ENCODE measurements around the gene OTULIN. TPM values are rescaled to one million over a fixed set of nuclear protein-coding genes. Genes with fewer than 3 reads are reported as not detected.

Gene OTULIN
- total RNA-seq, 4 donors from 2014 or later, result 28.3 to 55.0 (median 30.3) TPM

DNA sequence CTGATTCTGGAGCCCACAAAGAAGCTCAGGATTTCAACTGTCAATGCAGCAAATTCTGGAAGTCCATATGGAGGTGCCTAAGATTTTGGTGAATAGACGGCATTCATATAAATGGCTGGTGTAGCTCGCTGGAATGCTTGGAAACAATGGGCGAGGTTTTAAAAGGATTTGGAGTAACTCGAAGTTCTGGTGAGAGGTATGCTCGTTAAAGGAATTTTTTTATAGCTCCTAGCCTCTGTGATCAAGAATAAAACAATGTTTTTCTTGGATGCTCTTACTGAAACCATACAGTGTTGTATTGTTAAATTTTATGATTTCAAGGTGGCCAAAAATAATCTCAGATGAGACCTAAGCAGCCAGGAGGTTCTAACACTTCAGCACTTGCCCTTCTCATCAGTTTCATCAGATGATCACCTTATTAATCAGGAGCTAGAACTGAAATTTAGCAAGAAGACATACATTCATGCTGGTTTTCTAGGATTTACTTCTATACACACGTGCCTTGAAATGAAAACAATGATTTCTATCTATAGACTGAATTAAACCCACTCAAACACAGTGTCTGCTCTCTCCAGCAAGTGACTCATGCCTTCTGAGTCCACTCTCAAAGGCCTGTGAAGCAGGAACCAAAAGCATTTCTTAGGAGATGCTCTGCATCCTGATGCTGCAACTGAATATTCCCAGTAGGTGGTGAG is 79.2 kb downstream of the OTULIN start:
- DNase-seq (ENCODE audit: low spot score), result no peak
- TF ChIP-seq, protein P1, sequence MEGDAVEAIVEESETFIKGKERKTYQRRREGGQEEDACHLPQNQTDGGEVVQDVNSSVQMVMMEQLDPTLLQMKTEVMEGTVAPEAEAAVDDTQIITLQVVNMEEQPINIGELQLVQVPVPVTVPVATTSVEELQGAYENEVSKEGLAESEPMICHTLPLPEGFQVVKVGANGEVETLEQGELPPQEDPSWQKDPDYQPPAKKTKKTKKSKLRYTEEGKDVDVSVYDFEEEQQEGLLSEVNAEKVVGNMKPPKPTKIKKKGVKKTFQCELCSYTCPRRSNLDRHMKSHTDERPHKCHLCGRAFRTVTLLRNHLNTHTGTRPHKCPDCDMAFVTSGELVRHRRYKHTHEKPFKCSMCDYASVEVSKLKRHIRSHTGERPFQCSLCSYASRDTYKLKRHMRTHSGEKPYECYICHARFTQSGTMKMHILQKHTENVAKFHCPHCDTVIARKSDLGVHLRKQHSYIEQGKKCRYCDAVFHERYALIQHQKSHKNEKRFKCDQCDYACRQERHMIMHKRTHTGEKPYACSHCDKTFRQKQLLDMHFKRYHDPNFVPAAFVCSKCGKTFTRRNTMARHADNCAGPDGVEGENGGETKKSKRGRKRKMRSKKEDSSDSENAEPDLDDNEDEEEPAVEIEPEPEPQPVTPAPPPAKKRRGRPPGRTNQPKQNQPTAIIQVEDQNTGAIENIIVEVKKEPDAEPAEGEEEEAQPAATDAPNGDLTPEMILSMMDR (IDR thresholded peaks at IDR 0.05), result no peak
- ATAC-seq (ENCODE audit: low FRiP score), result no peak

DNA sequence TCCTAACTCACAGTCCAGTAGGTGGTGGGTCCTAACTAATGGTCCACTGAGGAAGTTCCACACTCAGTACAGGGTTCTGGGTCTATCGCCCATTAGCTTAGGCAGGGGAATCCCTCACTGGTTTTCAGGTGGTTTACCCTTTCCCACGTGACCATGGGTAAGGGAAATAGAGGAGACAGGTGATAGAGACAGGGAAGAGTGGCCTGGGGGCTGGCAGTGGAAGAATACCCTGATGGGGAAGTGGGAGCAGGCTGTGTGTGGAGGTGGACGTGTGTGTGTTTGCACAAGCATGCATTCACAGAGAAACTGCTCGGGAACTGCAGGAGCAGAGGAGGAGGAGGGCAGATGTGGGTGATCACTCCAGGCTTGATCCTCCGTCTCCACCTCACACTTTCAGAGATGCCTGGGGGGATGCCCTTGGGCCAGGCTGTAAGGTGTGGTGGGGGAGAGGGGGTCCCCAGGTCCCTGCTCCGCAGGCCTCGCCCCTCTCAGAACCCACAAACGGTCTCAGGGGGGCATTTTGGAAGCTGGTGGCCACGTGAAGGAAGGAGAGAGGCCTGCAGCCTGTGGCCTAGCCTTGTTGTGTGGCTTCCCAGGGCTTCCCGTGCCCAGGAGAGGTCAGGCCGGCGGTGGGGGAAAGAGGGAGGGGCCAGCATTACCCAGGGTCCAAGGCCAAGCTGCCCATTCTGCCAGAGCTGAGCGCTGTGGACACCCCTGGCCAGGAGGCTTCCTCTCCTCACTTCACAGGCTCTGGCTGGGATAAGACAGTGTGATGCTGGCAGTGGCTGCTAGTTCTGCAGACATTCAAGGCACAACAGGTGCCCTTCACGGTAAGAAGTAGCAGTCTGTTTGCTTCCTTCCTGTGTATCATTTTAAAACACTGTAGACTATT is 80.0 kb downstream of the OTULIN start:
- no peak for ATAC-seq (ENCODE audit: low FRiP score)
- TF ChIP-seq, protein P1 (IDR thresholded peaks at IDR 0.05), result no peak
- DNase-seq (ENCODE audit: low spot score), result no peak

DNA sequence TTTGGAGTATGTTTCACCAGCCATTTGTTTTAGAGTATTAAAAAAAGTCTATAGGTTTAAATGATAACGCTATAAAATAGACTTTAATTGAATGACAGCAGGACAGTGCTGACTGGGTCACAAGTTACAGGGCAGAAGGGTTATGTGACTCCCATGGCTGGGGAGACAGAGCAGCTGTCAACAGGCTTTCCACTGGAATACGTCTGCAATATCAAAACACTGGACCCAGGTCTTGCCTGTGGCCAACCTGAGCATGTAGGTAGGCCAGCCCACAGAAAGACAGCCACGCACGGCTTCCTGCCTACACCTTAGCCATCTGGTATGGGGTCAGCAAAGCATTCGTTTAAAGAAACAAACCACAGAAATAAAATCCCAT is 80.7 kb downstream of the OTULIN start:
- ATAC-seq (ENCODE audit: low FRiP score), result no peak
- TF ChIP-seq, protein P1 (IDR thresholded peaks at IDR 0.05), result no peak
- no peak for DNase-seq (ENCODE audit: low spot score)

DNA sequence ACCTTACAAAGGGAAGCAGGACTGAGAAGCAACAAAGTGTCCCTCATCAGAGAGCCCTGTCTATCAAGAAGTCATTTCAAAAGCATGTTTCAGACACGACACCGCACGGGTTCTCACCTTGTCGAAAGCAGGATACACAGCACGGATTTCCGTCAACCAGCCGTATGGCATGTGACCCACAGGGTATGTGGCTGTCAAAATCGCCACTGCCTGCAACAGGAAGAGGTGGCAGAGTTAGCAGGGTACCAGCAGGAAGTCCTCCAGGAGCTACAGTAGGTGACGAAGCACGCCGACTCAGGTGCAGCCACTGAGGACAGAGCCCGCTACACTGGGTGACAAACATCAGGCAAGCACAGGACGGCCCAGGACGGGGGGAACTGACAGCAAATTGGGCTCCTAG is 81.2 kb downstream of the OTULIN start:
- TF ChIP-seq, protein P1 (IDR thresholded peaks at IDR 0.05), result no peak
- DNase-seq (ENCODE audit: low spot score) (no peak), ATAC-seq (ENCODE audit: low FRiP score) (no peak)

DNA sequence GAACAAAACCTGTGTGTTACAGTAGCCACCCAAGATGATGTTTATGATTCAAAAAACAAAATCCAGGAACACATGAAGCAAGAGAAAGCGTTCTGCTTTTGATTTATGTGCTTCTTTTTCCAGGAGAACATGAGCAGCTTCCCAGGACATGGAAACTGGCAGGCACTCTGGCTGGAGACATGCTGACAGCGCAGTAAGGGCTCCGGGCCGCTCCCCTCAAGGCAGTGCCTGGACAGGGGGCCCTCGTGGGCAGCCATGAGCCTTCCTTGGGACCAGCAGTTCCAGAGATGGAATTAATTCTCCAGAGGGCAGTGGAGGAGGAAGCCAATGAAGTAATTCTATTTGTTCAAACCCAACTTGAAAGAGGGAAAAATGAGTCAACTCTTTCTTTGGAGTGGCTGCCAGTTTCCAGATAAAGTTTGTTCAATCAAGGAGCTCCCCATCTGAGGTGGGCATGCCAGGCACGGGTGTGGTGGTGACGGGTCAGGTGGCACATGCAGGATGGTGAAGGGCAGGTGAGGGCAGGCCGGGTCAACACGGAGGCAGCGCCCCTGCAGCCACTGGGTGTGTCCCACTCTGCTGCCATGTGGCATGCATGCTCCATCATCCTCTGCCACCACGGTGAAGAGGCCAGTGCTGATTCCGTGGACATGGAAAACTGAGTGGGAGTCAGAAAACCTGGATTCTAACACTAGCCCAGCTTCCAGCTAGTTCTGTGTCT is 83.8 kb downstream of the OTULIN start:
- no peak for DNase-seq (ENCODE audit: low spot score)
- TF ChIP-seq, protein P1 (IDR thresholded peaks at IDR 0.05), result no peak
- no peak for ATAC-seq (ENCODE audit: low FRiP score)

Other genes with a start within 250 kb of the OTULIN start
- 10 to 100 TPM in 3 of 4 donors, 1 to 10 TPM in 1; 7.8 to 15.6 (median 11.4) TPM for gene OTULINL, start 82.9 kb upstream of the OTULIN start, total RNA-seq
- gene ANKH, start 207.1 kb downstream of the OTULIN start, total RNA-seq, result 10 to 100 TPM; 37.4 to 74.3 (median 39.2) TPM